Measurements from ENCODE around the gene PRRT2.
"Not testable (repeated sequence)": the region's sequence is repeated elsewhere in the genome, so short reads cannot be mapped to it uniquely, and the experiment has no call there.

The PRRT2 gene

DNA sequence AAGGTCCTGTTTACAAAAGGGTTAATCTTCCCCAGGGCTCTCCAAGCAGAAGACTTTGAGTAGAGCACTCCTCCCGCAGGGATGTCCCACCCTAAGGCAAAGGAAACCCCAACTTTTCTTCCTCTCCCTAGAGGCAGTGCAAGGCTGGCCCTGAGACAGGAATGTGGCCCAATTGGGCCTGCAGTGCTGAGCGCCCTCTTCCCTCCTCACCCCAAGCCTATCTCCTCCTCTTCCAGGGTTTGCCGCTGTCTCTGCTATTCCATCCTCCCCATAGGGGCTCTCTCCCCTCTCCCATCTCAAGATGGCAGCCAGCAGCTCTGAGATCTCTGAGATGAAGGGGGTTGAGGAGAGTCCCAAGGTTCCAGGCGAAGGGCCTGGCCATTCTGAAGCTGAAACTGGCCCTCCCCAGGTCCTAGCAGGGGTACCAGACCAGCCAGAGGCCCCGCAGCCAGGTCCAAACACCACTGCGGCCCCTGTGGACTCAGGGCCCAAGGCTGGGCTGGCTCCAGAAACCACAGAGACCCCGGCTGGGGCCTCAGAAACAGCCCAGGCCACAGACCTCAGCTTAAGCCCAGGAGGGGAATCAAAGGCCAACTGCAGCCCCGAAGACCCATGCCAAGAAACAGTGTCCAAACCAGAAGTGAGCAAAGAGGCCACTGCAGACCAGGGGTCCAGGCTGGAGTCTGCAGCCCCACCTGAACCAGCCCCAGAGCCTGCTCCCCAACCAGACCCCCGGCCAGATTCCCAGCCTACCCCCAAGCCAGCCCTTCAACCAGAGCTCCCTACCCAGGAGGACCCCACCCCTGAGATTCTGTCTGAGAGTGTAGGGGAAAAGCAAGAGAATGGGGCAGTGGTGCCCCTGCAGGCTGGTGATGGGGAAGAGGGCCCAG is 1.0 kb downstream of the PRRT2 start:
- no peak for DNase-seq

- no peak for DNase-seq
These were observed 1.9 kb downstream of the PRRT2 start for GRCh38 chr16:29813644-29814562.

DNA sequence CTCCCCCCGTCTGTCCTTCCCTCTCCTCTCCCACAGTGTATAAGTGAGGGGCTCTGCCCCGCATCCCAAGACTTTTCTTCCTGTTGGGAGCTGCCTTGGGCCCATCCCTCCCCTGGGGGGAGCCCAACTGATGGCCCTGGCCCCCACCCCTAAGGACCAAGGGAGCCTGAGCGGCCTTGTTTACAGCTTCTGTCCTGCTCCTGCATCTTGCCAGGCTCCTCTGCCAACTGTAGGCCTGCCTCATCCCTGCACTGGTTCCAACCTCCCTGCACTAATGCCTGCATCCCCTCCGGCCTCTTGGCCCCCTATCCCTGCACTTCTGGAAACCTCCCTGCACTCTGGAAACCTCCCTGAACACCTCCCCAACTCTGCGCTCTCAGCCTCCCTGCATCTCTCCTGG is 2.6 kb downstream of the PRRT2 start:
- DNase-seq: no peak

- peak; percentile 14 for DNase-seq
These were observed 3.2 kb downstream of the PRRT2 start for GRCh38 chr16:29815032-29815721.

DNA sequence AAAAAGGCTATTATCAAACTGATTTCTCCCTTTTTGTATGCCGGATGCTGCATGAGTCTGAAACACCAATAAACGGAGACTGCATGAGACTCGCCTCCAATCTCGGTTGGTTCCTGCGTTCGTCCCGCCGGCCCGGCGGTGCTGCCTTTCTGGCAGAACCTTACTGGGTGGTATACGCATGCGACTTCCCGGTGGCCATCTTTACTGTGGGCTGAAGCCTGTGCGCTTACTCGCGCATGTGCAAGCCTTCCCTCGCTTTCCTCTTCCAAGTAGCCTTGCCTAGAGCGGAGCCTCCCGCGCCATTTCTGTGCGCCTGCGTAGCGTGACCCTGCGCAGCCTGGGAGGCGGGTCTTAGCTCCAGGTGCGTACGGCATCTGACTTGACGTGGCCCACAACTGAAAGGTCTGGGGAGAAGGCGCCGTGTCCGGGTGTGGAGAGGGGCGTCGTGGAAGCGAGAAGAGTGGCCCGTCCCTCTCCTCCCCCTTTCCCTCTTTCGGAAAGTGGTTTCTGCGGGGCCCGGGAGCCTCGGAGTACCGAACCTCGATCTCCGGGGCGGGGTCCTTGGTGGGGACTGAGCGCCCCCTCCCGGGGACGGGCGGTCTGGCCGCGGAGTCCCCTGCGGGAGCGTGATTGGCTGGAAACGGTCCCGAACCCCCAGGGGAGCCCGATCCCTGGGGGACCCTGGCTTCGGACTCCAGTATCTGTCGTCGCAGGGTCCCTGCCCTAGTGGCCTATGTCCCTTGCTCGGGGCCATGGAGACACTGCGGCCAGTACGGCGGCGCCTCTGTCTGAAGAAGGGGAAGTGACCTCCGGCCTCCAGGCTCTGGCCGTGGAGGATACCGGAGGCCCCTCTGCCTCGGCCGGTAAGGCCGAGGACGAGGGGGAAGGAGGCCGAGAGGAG is 4.0 kb downstream of the PRRT2 start, which contains the start of gene PAGR1:
Gene PAGR1 (plus strand): TSS at position 360 of the 901 bp plus-strand sequence. CDS start 374 bp downstream, at position 734.
- peak; percentile 98 for DNase-seq

DNA sequence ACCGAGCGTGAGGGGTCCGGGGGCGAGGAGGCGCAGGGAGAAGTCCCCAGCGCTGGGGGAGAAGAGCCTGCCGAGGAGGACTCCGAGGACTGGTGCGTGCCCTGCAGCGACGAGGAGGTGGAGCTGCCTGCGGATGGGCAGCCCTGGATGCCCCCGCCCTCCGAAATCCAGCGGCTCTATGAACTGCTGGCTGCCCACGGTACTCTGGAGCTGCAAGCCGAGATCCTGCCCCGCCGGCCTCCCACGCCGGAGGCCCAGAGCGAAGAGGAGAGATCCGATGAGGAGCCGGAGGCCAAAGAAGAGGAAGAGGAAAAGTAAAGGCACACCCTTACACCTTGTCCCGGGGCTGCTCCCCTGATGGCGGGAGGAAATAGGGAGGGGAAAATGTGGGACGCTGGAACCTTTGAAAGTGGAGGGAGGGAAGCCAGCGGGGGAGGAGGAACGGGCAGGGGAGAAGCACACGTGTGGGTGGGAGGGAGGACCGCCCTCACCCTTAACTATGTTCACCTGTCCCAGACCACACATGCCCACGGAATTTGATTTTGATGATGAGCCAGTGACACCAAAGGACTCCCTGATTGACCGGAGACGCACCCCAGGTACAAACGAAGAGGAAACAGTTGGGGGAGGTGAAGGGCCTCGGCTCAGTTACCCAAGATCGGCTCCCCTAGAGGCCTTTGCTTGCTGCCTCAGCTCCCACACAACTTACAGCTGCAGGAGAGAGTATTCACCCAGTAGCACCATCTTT is 4.9 kb downstream of the PRRT2 start:
- DNase-seq: peak; percentile 66

- DNase-seq: no peak
These were observed 6.1 kb downstream of the PRRT2 start for GRCh38 chr16:29818082-29818481.

DNA sequence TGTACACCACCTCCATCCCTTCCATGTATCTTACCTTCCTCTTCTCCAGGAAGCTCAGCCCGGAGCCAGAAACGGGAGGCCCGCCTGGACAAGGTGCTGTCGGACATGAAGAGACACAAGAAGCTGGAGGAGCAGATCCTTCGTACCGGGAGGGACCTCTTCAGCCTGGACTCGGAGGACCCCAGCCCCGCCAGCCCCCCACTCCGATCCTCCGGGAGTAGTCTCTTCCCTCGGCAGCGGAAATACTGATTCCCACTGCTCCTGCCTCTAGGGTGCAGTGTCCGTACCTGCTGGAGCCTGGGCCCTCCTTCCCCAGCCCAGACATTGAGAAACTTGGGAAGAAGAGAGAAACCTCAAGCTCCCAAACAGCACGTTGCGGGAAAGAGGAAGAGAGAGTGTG is 7.5 kb downstream of the PRRT2 start:
- DNase-seq: no peak

- peak; percentile 62 for DNase-seq
These were observed 8.3 kb downstream of the PRRT2 start, which contains the start of gene MVP for GRCh38 chr16:29820271-29820701. MVP (plus strand) TSS chr16:29820462; CDS start chr16:29830550, 10,088 bp downstream.

GRCh38 chr16:29820730-29821642 is 9.0 kb downstream of the PRRT2 start:
- peak; percentile 48 for DNase-seq

DNA sequence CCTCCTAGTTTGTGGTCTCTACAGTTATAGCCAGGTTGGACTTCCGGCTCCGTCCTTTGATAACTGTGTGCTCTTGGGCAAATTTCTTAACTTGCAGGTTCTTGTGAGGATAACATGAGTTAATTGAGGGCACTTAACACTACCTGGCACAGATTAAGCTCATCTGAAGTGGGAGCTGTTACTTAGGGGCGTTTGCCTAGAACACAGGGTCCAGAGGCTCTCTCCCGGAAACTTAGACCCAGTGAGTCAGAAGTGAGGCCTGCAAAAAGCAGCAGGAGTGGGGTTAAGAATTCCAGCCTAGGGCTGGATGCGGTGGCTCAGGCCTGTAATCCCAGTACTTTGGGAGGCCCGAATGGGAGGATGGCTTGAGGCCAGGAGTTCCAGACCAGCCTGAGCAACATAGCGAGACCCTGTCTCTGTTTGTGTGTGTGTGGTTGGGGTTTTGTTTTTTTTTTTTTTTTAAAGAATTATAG is 9.7 kb downstream of the PRRT2 start:
- DNase-seq: no peak

DNA sequence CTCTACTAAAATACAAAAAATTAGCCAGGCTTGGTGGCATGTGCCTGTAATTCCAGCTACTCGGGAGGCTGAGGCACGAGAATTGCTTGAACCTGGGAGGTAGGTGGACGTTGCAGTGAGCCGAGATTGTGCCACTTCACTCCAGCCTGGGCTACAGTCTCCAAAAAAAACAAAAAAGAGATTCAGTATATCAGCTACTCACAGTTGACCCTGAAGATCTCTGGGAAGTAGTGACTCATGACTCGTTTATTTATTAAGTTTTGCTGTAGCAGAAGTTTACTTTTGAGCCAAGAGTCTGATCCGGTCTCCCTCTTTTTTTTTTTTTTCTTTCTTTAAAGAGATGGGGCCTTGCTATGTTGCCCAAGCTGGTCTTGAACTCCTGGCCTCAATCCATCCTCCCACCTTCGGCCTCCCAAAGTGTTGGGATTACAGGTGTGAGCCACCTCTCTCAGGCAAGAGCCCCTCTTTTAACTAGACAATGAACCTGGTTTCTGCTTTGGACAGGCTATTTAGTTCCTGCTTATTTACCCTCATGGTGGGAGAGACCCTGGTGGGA is 12.7 kb downstream of the PRRT2 start:
- DNase-seq: no peak

- DNase-seq: peak; percentile 63
These were observed 13.4 kb downstream of the PRRT2 start for GRCh38 chr16:29825145-29826044.

DNA sequence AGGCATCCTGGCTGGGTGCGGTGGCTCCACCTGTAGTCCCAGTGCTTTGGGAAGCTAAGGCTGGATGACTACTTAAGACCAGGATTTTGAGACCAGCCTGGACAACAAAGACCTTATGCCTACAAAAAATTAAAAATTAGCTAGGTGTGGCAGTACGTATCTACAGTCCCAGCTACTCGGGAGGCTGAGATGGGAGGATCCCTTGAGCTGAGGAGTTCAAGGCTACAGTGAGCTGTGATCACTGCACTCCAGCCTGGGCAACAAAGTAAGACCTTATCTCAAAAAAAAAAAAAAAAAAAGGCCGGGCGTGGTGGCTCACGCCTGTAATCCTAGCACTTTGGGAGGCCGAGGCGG is 14.3 kb downstream of the PRRT2 start:
- no peak for DNase-seq

- DNase-seq: no peak
These were observed 18.8 kb downstream of the PRRT2 start for GRCh38 chr16:29830774-29831173.

GRCh38 chr16:29831490-29831889 is 19.5 kb downstream of the PRRT2 start:
- no peak for DNase-seq

DNA sequence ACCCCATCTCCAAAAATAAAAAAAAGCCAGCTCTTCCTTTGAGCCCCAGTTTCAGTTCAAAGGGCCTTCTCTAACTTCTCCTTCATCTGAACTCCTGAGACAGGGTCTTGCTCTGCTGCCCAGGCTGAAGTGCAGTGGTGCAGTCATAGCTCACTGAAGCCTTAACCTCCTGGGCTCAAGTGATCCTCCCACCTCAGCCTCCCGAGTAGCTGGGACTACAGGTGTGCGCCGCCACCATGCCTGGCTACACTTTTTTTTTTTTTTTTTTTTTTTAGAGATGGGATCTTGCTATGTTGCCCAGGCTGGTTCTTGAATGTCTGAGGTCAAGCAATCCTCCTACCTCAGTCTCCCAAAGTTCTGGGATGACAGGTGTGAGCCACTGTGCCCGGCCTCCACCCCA is 21.2 kb downstream of the PRRT2 start:
- DNase-seq: not testable (repeated sequence)

DNA sequence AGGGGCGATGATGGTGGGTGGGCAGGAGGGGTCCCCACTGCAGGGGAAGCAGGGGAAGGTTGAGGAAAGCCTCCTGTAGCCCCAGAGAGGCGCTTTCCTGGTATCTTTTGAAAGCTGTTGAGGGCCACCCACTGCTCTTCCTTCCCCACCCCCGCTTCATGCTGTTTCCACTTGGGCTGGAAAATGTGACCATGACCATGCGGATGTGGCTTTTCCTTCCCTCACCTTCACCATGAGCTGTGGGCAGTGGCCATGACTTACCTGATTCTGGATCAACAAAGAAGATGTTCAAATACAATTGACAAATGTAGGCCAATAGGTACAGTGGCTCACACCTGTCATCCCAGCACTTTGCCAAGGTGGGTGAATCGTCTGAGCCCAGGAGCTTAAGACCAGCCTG is 22.1 kb downstream of the PRRT2 start:
- DNase-seq: no peak

All from stimulated activated CD4-positive, alpha-beta T cell treated with anti-CD3 and anti-CD28 coated beads, Interleukin-4, amount 100 ng/mL, for 24 hours (primary cell).